OCI-LY3 (cell line): ENCODE results near the gene RAPGEF1.

Experiments used
- CTCF ChIP-seq: fragments of 200-600, 300-600 bp; sonication (generic); IDR thresholded peaks from 2 replicates; pipeline ENCODE4 v1.5.1; 2014; ENCODE audit warnings: antibody characterized with exemption, low read length, low read depth
- EZH2phosphoT487 ChIP-seq: fragments of 200-600 bp; shearing (Covaris generic); IDR thresholded peaks from 2 replicates; pipeline ENCODE4 v1.6.1; 2018; ENCODE audit warnings: antibody characterized with exemption, mixed run types, low read depth

- no peak for TF ChIP-seq CTCF
- no peak for TF ChIP-seq EZH2phosphoT487
Observed at GRCh38 chr9:131565369-131565768, 174.5 kb downstream of the RAPGEF1 start.
